ENCODE results near the gene MYL10. TPM values are rescaled to one million over a fixed set of nuclear protein-coding genes. Genes with fewer than 3 reads are reported as not detected.

The MYL10 gene
- total RNA-seq, 4 donors from 2014 or later = 6.3 TPM; not detected in 3

DNA sequence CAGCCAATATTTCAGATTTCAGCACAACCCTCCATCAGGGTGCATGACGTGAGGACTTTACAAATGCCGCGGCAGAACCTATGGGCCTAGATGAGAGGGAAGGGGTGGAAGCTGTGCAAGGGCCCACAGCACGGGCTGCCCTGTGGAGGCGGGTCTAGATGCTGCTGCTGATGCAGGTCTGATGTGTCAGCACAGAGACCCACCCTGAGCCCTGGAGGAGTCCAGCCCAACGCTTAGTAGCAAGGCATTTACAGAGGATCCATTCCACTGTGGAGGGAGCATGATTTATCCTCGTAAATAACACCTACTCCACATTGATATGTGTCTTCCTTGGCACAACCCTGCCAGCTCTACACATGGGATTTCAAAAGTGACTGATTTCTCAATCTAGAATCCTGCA lies 48.5 kb downstream of the MYL10 start:
- Histone ChIP-seq H3K4me1 (no peaks in the 10 kb centered on the region), H3K27ac (no peak overlapping the region), H3K9me3 (no peaks in the 10 kb centered on the region), H3K27me3 (no peaks in the 10 kb centered on the region), H3K4me3 (no peak overlapping the region), H3K36me3 (no peaks in the 10 kb centered on the region)
- TF ChIP-seq, protein P1, sequence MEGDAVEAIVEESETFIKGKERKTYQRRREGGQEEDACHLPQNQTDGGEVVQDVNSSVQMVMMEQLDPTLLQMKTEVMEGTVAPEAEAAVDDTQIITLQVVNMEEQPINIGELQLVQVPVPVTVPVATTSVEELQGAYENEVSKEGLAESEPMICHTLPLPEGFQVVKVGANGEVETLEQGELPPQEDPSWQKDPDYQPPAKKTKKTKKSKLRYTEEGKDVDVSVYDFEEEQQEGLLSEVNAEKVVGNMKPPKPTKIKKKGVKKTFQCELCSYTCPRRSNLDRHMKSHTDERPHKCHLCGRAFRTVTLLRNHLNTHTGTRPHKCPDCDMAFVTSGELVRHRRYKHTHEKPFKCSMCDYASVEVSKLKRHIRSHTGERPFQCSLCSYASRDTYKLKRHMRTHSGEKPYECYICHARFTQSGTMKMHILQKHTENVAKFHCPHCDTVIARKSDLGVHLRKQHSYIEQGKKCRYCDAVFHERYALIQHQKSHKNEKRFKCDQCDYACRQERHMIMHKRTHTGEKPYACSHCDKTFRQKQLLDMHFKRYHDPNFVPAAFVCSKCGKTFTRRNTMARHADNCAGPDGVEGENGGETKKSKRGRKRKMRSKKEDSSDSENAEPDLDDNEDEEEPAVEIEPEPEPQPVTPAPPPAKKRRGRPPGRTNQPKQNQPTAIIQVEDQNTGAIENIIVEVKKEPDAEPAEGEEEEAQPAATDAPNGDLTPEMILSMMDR (IDR thresholded peaks at IDR 0.05 in 4 of 5, conservative IDR thresholded peaks at IDR 0.05 in 1 of 5) = no peak
- ATAC-seq (no peak), DNase-seq (no peak)
- in situ Hi-C loops (cut with MboI; ENCODE audit: low sequenced_read_pairs in 4 of 4) = no loop called here
- intact Hi-C loops (cut with DNase I; ENCODE audit: low total_unique reads) = no loop called here

DNA sequence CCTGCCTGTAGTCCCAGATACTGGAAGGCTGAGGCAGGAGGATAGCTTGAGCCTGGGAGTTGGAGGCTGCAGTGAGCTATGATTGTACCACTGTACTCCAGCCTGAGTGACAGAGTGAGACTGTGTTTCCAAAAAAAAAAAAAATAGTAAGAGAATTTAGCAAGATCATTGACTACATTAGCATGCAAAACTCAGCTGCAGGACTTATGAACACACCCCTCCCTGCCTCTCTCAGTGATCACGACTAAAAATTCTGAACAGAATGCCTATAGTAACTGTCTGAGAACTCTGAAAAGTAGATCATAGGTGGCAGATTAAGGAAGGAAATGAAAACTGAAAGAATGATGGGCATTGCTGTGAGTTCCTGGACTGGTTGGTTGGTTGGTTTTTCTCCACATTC lies 50.5 kb downstream of the MYL10 start:
- no peaks in the 10 kb centered on the region for H3K4me1 ChIP-seq
- in situ Hi-C loops (cut with MboI; ENCODE audit: low sequenced_read_pairs in 4 of 4) = no loop called here
- H3K4me3 ChIP-seq = no peak overlapping the region
- no peaks in the 10 kb centered on the region for H3K27me3 ChIP-seq
- ATAC-seq (no peak), DNase-seq (no peak)
- intact Hi-C loops (cut with DNase I; ENCODE audit: low total_unique reads) = loop anchor here (10.0 kb wide), 1 partner anchor 226 kb away; no protein-coding TSS in a partner anchor
- H3K9me3 ChIP-seq = no peaks in the 10 kb centered on the region
- TF ChIP-seq POLR2A (IDR thresholded peaks at IDR 0.05) = no peak
- TF ChIP-seq, protein P1 (IDR thresholded peaks at IDR 0.05 in 4 of 5, conservative IDR thresholded peaks at IDR 0.05 in 1 of 5) = no peak
- H3K27ac ChIP-seq = no peak overlapping the region
- no peaks in the 10 kb centered on the region for H3K36me3 ChIP-seq

DNA sequence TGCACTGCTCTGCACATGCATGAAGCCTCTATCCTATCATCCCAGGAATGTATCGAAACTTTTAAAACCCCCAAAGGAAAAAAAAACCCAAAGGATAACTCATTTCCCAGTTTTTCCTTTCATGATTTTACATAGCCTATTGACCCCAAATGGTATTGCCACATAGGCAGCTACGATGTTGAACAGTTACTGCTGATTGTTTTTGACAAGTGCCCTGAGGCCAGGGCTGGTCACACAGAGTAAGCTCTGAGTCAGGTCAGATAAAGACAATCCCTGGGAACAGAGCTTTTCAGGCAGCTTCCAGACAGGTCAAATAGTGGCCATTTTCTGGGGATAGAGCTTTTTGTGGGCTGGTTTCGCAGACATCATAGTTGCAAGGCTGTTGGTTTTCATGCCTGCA lies 52.1 kb downstream of the MYL10 start:
- in situ Hi-C loops (cut with MboI; ENCODE audit: low sequenced_read_pairs in 4 of 4) (no loop called here), intact Hi-C loops (cut with DNase I; ENCODE audit: low total_unique reads) (loop anchor here (10.0 kb wide), 1 partner anchor 228 kb away; no protein-coding TSS in a partner anchor)
- Histone ChIP-seq H3K27me3 (no peaks in the 10 kb centered on the region), H3K4me1 (no peaks in the 10 kb centered on the region), H3K4me3 (no peak overlapping the region), H3K36me3 (no peaks in the 10 kb centered on the region), H3K27ac (no peak overlapping the region), H3K9me3 (no peaks in the 10 kb centered on the region)
- DNase-seq (no peak), ATAC-seq (no peak)
- TF ChIP-seq, protein P1 (IDR thresholded peaks at IDR 0.05 in 4 of 5, conservative IDR thresholded peaks at IDR 0.05 in 1 of 5) = no peak
- no peak for TF ChIP-seq POLR2A (IDR thresholded peaks at IDR 0.05)

DNA sequence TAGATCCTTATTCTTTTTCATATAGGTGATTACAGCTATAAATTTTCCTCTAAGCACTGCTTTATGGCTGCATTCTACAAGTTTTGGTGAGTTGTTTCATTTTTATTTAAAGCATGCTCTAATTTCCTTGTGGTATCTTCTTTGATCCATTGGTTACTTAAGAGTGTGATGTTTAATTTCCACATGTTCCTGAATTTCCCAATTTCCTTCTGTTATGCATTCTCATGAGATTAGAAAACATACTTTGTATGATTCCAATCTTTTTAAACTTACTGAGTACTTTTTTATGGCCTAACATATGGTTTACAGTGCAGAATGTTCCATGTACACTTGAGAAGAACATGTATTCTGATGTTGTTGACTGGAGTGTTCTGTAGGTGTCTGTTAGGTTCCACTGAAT lies 53.4 kb downstream of the MYL10 start:
- H3K27ac ChIP-seq = no peak overlapping the region
- no peaks in the 10 kb centered on the region for H3K4me1 ChIP-seq
- no peak overlapping the region for H3K4me3 ChIP-seq
- DNase-seq (no peak), ATAC-seq (no peak)
- no peaks in the 10 kb centered on the region for H3K36me3 ChIP-seq
- H3K9me3 ChIP-seq = no peaks in the 10 kb centered on the region
- TF ChIP-seq POLR2A (IDR thresholded peaks at IDR 0.05) = no peak
- TF ChIP-seq, protein P1 (IDR thresholded peaks at IDR 0.05 in 4 of 5, conservative IDR thresholded peaks at IDR 0.05 in 1 of 5) = no peak
- intact Hi-C loops (cut with DNase I; ENCODE audit: low total_unique reads) (loop anchor here (10.0 kb wide), 1 partner anchor 229 kb away; no protein-coding TSS in a partner anchor), in situ Hi-C loops (cut with MboI; ENCODE audit: low sequenced_read_pairs in 4 of 4) (no loop called here)
- H3K27me3 ChIP-seq = peaks cover 0 to 4% (median 0%) of the 10 kb centered on the region in 3 donors

DNA sequence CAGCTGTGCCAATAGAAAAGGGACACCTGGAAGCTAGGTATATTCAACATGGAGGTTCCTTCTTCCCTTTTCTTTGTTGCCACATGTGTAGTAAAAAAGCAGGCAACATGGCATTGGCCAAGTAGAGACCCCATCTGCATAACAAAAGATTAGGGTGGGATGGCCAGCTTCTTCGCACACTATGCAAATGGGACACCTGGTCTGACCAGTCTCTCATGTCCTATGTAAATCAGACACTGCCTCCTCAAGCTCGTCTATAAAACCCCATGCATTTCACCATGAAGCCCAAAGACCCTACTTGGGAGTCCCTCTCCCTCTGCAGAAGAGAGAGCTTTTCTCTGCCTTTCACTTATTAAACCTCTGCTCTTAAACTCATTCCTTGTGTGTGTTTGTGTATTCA lies 53.9 kb downstream of the MYL10 start:
- H3K9me3 ChIP-seq = no peaks in the 10 kb centered on the region
- TF ChIP-seq, protein P1 (IDR thresholded peaks at IDR 0.05 in 4 of 5, conservative IDR thresholded peaks at IDR 0.05 in 1 of 5) = no peak
- no peak for TF ChIP-seq POLR2A (IDR thresholded peaks at IDR 0.05)
- no peaks in the 10 kb centered on the region for H3K4me1 ChIP-seq
- no peak overlapping the region for H3K4me3 ChIP-seq
- H3K27me3 ChIP-seq = peaks cover 0 to 4% (median 0%) of the 10 kb centered on the region in 3 donors
- H3K27ac ChIP-seq = no peak overlapping the region
- ATAC-seq (no peak), DNase-seq (no peak)
- H3K36me3 ChIP-seq = no peaks in the 10 kb centered on the region
- in situ Hi-C loops (cut with MboI; ENCODE audit: low sequenced_read_pairs in 4 of 4) (no loop called here), intact Hi-C loops (cut with DNase I; ENCODE audit: low total_unique reads) (loop anchor here (10.0 kb wide), 1 partner anchor 230 kb away; no protein-coding TSS in a partner anchor)
